Measurements from ENCODE around the gene DOCK1.
"Not testable (repeated sequence)": the region's sequence is repeated elsewhere in the genome, so short reads cannot be mapped to it uniquely, and the experiment has no call there.

Gene DOCK1

DNA sequence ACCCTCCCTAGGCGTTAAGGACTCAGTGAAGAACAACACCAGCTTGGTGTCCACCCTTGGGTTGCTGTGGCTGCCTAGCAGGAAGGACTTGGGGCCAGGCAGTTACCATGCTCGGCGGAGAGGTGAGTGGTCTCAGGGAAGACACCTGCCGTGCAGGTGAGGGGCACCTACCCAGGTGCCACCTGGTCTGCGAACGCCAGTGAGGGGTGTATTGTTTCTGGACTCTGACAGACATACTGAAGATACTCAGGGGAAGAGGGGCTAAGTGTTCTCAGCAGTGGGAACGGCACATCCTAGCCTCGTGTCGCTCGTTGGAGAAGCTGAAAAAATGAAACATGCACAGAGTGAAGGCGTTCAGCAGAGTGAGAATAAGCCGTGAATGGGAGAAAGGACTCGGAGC is 22.6 kb downstream of the DOCK1 start:
- DNase-seq, result no peak

DNA sequence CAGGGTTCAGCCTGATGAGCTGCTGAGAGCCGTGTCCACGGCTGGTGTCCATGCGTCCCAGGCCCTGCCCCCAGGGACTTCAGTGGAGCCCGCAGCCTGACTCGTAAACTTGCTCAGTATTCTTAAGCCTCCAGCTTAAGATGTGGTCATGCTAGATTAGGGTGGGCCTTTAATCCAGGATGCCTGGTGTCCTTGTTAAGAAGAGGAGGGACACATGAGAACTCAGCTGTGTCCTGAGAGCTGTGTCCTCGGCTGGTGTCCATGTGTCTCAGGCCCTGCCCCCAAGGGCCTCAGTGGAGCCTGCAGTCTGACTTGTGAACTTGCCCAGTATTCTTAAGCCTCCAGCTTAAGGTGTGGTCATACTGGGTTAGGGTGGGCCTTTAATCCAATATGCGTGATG is 23.0 kb downstream of the DOCK1 start:
- no peak for DNase-seq

DNA sequence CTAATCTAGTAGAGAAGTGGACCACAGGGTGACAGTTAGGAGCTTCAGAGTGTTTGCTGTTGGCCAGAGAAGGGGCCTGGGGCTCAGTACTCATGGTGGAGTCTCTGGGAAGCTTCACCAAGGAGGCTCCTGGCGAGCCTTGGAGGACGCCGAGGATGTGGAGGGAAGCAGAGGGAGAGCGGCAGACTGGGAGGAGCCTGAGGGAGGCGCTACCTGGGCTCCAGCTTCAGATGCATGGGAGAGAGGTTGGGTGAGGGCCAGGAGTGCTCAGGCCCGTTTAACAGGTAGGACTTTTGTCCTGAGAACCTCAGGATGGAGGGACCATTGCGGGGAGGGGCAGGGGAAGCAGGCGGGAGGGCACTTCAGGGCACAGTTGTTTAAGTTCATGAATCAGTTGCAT is 24.2 kb downstream of the DOCK1 start:
- DNase-seq, result no peak

DNA sequence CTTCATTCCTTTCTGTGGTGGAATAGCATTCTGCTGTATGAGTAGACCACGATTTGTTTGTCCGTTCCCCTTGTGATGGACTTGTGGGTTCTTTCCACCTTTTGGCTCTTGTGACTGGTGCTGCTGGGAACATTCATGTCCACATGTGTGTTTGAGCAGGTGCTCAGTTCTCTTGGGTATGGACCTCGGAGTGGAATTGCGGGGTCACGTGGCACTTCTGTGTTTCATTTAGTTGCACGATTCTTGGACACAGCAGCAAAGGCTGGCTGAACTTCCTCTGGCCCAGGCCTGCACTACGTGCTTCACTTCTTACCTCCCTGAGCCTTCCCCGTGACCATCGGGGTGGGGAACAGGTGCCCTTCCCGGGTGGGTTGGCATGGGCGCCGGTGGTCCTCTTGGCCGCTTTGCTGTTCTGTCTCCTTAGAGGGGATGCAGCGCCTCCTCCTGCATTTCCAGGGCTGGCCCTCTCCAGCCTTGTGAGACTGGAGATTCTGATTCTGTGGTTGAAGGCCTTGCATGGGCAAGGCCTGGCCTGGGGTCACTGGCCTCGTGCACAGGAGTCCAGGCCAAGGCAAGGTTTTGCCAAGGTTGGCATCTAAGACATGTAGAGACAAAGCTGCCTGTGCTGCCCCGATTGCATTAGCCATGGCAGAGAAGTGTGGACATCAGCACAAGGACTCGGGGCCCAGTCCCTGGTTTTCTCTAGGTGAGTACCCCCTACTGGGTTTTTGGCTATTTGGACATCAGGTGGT is 25.1 kb downstream of the DOCK1 start:
- no peak for DNase-seq

DNA sequence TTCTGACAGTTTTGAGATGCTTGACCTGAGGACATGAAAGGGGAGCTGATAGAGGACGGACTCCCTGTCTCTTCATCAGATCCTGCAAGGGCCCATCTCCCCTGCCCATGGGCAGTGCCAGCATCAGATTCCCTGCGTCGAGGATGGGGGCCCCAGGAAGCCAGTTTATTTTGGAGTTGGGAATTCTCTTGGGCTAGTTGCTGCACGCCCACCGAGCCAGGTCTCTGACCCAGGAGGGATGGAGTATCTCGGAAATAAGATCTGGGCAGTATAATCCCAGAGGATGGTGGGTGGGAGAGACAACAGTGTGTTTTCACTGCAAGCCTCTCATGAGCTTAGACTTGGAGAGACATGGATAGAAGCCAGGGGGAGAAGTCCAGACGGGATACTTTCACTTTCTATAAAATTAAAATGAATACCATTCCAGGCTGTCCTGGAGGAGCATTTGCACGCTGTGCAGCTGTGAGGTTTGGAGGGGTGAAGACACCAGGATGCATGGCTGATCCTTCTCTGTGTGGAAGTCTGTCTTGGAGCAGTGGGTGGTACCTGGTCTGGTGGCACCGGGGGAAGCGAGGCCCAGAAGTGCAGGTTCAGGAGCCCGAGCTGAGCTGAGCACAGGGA is 25.8 kb downstream of the DOCK1 start:
- no peak for DNase-seq

DNA sequence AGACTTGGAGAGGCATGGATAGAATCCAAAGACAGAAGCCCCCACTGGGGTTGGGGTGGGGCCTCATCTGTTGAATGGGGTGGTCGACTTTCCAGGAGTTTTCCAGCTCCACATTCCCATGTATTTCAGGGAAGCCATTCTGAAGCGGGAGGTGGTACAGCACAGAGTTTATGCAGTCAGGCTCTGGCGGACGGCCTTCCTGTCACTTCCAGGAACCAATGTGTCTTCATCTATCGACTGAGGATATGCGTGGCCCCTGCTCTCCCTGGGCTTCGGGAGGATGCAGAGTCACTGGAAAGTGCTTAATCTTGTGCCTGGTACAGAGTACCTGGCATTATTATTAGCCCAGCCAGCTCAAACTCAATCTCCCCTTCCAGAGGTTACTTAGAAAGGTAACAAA is 26.3 kb downstream of the DOCK1 start:
- DNase-seq, result no peak

DNA sequence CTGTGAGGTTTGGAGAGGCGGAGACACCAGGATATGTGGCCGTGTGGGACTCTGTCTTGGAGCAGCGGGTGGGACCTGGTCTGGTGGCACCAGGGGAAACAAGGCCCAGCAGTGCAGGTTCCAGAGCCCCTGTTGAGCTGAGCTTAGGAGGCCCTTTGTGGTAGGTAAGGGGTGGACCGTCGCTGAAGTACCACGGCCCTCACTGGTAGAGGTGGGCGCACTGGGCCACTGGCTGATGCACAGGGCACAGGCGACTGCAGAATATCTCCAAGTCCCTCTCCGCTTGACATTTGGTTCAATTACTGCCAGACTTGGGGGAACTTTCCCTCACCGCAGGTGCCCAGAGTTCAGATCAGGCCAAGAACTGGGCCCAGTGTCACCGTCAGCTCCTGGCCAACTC is 27.3 kb downstream of the DOCK1 start:
- no peak for DNase-seq

DNA sequence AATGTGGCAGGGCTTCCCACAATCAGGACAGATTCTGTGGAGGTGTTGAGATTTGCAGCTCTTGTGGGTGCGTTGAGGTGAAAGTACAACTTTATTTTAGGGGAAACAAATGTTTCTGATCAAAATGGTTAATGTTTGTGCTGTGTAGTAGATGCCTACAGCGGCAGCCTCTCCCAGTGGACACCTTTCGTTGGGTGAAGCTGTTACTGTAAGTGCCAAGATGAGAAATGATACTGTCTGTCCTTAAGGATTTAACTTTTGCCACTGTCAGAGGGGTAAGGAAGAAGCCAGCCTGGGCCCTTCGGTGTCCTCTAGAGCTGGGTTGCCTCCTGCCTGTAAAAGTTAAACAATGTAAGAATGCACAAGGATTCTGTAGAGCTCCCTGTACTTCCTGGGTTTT is 27.9 kb downstream of the DOCK1 start:
- DNase-seq, result no peak

DNA sequence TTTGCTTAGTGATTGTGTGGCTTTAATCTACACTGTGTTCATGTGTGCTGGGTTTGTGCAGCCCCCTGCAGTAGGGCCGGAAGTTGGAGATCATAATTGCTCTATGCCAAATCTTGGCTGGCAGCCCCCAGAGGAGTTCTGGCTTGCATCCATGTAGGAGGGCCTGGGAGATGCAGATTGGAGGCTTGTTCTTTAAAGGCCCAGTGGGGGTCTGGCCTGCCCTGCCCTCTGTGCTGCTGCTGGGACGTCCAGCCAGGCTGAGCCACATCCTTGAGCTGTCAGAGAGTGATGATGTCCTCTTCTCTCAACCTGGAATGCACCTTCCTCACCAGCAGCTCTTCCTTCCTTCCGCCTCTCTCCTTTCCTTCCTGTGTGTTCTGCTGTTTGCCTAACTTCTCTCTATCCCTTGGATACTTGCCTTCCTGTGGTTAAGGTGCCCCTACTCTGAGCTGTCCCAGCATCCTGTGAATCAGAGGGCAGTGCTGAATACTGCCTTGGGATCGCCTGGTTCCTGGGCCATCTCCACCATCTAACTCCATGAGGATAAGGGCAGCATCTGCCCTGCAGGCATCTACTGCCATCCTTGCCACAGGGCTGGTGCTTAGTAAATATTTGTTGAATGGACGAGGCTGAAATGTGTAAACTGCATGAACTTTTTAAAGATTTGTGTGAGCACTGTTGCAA is 30.2 kb downstream of the DOCK1 start:
- no peak for DNase-seq

DNA sequence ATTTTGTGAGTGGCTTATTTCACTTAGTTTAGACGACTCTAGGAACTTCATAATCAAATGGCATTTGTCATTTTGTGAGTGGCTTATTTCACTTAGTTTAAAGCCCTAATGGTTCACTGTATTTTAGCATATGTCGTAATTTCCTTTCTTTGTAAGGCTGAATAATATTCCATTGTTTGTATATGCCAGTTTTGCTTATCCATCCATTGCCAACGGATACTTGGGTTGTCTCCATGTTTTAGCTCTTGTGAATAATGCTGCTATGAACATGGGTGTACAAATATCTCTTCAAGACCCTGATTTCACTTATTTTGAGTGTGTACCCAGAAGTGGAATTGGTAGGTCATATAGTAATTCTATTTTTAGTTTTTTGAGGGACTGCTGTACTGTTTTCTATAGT is 31.8 kb downstream of the DOCK1 start:
- DNase-seq, result no peak

DNA sequence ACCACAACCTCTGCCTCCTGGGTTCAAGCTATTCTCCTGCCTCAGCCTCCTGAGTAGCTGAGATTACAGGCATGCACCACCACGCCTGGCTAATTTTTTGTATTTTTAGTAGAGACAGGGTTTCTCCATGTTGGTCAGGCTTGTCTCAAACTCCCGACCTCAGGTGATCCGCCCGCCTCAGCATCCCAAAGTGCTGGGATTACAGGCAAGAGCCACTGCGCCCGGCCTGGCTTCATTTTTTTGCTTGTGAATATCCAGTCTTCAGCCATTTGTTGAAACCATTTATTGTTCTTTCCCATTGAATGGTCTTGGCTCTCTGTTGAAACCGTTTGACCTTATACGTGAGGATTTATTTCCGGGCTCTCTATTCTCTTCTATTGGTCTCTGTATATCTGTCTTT is 32.9 kb downstream of the DOCK1 start:
- not testable (repeated sequence) for DNase-seq

DNA sequence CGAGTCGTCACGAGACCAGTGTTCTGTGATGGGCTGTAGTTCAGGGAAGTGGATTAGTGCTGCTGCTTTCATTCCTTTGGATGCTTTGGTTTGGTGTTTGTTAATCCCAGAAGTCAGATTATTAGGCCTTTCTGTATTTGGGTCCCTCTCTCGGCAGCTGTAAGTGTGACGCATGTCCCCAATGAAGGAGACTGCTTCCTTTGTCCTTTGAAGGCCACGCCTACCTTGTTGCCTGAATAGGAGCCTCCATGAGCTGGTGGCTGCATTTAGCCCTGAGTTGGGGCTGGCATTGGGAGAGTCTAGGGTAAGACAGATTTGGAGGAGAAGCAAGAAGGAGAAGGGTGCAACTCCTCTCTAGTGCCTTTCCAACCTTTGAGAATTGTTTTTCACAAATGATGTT is 34.5 kb downstream of the DOCK1 start:
- DNase-seq, result no peak

DNA sequence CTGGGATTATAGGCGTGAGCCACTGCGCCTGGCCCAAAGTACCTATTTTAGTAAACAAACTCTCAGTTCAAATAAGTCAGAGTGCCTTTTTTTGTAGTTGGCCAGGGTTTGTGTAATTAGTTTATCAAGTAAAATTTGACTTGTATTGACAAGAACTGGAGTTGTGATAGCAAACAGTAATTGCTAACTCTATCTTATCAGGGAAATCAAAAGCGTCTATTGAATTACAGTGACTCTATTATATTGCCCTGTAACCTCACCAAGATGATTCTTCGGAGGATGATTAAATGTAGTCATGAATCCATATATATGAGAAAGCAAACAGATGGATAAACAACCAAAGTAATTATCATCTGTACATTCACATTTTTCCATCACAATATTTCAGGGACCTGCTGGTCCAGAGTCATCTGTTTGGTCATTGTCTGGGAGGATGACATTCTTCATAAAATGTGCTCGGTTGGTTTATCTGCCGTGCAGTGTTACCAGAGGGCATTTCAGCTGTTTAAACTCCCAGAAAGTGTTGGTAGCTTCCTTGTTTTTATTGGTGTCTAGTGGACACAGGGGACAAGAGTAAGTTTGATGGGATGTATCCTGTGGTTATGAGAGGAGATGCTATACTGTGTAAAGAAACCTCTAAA is 35.6 kb downstream of the DOCK1 start:
- DNase-seq, result no peak

DNA sequence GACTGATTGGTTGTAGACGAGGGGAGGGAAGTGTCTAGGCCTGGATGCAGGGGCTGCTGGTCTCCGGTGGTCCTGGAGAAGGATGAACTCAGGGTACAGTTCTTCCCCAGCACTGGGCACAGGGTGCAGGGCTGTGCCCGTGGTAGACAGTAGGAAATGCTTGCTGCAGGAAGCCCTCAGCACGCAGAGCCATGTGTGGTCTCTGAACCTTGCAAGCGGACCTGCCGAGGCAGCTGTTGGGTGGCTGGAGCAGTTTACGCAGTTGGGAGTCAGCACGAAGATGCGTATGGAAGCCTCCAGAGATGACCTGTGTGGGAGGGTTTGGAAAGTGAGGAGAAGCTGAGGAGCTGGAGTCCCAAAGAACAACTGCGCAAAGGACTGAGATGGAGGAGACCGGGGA is 39.0 kb downstream of the DOCK1 start:
- DNase-seq, result no peak

DNA sequence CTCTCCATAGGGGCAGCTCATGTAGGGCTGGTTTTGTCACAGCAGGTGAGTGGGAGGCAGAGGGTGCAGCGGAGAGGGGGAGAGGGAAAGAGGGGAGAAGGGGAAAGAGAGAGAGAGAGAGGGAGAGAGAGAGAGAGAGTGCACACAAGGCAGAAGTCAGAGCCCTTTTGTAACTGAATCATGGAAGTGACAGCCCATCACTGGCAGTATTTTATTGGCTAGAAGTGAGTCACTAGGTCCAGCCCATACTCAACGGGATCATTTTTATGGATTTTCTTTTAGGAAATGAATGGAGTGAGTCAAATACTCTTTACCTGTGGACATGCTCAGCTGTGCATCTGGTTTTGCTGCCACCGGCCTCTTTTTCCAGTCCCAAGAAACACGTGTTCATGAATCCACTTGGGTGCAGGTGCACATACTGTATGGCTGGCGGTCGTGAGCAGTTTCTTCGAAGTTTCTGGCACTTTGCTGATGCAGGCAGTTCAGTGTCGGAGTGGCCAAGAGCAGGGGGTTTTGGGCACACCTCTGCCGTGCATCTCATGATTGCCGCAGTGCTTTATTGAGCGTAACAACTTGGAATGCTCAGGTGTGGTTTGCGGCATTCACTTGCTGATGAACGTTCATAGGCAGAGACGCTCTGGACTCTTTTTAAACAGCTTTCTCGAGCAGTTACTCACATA is 40.3 kb downstream of the DOCK1 start:
- DNase-seq, result no peak

DNA sequence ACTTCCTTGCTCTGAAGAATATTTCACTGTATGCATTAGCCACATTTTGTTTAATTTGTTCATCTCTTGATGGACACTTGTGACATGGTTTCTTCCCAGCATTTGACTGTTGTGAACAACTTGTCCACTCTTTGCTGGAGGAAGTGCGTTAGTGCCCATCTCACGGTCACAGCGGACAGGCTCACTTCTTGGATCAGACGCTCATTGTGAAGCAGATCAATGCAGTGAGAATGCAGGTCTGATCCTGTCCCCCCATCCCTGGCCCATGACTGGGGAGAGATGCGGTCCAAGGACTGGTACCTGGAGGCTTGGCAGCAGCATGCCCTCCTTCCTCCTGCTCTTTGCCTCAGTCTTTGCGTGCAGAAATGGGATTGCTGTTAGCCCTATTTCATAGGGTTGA is 41.5 kb downstream of the DOCK1 start:
- DNase-seq, result no peak

DNA sequence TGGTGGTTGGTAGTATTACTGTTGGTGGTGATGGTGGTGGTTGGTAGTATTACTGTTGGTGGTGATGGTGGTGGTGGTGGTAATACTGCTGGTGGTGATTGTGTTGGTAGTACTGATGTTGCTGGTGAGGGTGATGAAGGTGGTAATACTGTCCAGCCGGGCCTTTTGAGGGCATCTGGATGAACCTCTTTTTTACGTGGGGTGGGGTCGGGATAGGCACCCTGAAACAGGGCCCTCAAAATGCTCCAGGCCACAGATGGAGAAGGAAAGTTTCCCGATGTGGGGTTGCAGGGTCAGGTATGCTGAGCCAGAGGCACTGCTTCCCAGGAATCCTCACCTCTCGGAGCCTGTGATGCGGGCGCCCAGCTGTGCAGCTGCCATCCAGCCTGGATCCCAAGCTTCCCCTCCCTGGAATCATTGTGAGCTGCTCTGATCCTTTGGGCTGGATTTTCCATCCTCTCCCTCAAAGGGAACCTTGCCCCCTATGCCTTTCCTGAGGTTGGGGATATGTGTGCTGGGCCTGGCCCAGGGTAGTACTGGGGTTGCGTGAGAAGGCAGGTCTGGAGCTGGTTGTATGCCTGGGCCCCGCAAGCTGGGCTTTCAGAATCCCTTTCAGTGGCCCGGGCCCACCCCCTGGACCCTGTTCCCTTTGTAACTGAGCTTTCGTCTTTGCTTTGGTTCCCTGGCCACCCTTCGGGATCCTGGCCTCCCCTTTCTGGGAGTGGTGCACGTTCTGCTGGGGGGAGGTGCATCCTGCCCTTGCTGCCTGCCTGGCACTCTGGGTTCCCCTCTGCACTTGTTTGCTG is 43.3 kb downstream of the DOCK1 start:
- no peak for DNase-seq

DNA sequence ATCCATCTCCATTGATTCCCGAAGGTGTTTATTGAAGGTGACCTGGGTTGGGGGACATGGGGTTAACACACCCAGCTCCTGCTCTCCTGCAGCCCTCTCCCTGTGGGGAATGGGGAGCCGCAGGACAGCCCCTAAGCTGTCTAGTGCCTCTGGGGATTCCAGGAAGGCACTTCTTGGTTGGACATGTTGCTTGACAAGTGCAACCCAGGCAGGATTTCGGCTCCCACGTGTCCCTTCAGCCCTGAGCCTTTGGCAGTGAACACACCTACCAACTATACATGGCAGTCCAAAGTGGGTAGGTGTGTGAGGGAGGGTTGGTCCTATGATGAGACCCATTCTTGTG is 43.9 kb downstream of the DOCK1 start:
- DNase-seq, result no peak

DNA sequence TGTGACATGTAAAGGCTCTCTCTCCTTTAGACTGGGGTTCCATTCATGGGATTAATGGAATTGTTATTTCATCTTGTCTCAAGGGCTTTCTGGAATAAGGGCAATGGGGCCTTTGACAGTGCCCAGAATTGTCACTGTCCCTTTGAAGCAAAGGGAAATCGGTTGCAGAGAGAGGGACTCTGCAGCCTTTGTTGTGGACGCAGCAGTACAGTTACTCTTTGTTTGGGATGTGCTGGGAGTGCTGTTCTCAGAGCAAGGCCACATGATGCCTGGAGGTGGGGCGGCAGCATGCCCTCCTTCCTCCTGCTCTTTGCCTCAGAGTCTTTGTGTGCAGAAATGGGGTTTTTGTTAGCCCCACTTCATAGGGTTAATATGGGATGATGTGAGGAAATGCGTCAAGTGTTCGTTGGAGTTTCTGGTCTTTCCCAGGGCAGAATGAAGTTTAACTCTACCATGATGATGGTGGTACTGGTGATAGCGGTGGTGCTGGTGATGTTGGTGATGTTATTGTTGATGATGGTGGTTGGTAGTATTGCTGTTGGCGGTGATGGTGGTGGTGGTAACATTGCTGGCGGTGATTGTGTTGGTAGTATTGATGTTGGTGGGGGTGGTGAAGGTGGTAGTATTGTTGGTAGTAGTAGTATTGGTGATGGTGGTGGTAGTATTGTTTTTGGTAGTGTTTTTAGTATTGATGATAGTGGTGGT is 45.3 kb downstream of the DOCK1 start:
- DNase-seq, result no peak

DNA sequence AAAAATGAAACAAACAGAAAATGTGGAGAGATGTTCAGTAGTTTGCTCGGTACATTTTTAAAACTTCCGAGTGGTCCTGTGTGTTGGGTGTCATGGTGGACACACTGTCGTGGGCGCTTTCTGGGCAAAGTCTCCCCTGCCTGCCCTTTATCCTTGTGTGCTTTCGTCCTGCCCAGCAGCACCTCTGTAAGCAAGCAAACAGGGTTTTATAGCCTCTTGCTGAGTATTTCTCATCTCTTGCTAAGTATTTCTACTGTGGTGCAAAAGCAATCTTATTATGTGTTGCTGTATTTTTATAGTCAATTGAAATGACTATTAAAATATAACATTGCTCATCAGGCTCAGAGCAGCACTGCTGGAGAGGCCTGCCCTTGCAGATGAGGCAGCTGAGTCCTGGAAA is 48.7 kb downstream of the DOCK1 start:
- no peak for DNase-seq

DNA sequence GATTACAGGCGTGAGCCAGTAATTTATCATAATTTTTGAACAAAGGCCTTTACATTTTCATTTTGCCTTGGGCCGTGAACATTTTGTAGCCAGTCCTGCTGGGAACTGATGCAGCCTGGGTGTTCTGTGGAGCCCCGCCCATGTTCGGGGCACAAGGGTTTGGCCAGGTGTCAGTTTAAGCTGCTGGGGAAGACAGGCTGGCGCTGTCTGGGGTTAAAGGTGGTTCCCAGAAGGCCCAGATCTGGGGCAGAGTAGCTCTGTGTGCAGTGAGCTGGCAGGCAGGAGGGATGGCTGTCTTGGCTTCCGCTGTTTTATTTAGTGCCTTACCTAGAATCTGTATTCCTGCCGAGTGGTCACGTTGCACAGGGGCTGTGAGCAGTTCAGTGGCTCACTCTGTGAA is 50.2 kb downstream of the DOCK1 start:
- no peak for DNase-seq

Measured in NCI-H1436 (cell line).